Measurements from ENCODE around the gene IRF2BPL.

The IRF2BPL gene

GRCh38 chr14:76984787-76985375 lies 43.6 kb downstream of the IRF2BPL start:
- no peak for DNase-seq

GRCh38 chr14:76984297-76984696 lies 44.2 kb downstream of the IRF2BPL start:
- DNase-seq, result no peak

- DNase-seq, result no peak
Observed at GRCh38 chr14:76981670-76982069, 46.8 kb downstream of the IRF2BPL start.

DNA sequence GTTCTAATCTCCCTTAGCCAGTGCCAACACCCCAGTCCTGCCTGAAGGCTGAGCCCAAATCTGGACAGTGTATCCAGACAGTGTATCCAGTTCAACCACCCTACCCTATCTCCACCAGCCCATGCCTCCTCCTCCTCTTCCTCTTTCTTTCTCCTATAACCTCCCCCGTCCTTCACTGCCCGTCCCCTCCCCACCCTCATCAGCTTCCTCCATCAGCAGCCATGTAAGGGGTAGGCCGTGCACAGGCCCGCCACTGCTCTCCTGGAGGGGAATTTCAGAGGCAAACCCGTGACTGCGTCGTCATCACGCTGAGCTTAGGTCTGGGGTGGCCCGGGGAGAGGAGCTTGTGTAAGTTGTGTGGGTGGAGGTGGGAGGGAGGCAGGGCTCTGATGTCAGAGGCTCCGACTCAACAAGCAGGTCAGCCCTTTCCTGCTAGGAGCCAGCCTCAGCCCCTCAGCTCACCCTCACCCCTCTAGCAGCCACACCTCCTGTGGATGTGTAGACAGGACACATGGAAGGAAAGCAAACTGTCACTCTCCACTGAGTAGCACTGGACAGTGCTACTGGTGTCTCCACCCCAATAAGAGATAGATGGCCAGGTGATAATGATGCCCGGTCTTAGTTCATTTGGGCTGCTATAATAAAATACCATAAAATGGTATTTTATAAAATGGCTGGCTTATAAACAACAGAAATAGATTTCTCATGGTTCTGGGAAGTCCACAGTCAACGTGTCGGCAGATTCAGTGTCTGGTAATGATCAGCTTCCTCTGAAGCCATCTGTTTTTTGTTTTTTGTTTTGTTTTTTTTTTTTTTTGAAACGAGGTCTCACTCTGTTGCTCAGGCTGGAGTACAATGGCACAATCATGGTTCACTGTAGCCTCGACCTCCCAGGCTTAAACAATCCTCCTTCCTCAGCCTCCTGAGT lies 50.5 kb downstream of the IRF2BPL start:
- no peak for DNase-seq

GRCh38 chr14:76976240-76977005 lies 52.1 kb downstream of the IRF2BPL start:
- no peak for DNase-seq

DNA sequence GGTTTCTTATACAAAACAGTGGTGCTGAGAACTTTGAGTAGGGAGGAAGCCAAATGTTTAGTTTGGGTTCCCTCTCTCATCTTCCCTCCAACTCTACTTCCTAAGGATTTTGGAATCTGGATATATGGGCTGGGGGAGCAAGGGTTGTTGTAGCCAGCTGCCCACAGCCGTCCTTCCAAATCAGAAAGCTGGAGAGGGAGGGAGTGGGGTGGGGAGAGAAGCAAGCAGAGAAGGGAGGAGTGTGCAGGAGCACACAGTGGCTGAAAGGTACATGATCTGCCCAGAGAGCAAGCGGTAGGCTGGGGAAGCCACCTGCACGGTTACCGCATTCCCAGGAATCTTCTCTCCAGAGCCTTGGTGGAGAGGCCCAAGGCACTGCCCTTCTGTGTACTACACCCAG lies 52.7 kb downstream of the IRF2BPL start:
- no peak for DNase-seq

GRCh38 chr14:76975051-76975450 lies 53.5 kb downstream of the IRF2BPL start:
- no peak for DNase-seq
